ENCODE data around the gene PNKP.

Gene PNKP

GRCh38 chr19:49866933-49867782, at the start of gene PNKP:
PNKP (minus strand) TSS chr19:49867576; CDS start chr19:49867204, 372 bp downstream.
- FAIRE-seq (peak; percentile 62), DNase-seq (ENCODE audit: low spot score) (peak; percentile 93)

- no peak for FAIRE-seq
- no peak for DNase-seq (ENCODE audit: low spot score)
Observed at GRCh38 chr19:49915271-49915670, 47.9 kb upstream of the PNKP start.

- FAIRE-seq (no peak), DNase-seq (ENCODE audit: low spot score) (no peak)
Observed at GRCh38 chr19:49913720-49914119, 46.3 kb upstream of the PNKP start.

DNA sequence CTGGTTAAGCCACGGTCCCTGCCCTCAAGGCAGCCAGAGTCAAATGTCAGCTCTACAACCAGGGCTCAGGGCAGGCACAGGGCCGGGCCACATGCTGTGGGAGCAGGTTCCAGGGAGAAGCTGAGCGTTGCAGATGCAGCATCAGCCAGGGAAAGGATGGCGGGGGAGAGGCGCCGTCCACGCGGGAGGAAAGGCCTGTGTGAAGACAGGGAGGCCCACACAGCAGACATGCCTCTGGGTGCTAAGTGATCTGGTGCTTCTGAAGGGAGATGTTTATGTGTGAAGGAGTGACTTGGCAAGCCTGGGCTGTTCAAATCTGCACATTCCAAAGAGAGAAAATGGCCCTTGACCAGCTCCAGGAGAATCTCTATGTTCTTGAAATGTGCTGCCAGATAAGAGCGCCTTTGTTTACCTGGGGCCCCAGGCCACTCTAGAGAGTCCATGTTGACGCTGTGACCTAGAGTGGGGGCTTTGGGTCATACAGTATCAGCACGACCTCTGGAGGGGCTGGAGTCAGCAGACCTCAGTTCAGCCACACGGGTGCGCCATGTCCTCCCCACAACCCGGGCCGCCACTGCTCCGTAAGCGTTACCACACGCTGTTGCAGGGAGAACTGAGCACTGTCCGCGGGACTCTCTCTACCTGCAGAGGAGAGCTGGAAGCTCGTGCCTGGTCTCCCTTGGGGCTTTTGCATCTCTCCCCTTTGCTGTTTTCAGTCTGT, 45.7 kb upstream of the PNKP start:
- DNase-seq (ENCODE audit: low spot score) (no peak), FAIRE-seq (no peak)

DNA sequence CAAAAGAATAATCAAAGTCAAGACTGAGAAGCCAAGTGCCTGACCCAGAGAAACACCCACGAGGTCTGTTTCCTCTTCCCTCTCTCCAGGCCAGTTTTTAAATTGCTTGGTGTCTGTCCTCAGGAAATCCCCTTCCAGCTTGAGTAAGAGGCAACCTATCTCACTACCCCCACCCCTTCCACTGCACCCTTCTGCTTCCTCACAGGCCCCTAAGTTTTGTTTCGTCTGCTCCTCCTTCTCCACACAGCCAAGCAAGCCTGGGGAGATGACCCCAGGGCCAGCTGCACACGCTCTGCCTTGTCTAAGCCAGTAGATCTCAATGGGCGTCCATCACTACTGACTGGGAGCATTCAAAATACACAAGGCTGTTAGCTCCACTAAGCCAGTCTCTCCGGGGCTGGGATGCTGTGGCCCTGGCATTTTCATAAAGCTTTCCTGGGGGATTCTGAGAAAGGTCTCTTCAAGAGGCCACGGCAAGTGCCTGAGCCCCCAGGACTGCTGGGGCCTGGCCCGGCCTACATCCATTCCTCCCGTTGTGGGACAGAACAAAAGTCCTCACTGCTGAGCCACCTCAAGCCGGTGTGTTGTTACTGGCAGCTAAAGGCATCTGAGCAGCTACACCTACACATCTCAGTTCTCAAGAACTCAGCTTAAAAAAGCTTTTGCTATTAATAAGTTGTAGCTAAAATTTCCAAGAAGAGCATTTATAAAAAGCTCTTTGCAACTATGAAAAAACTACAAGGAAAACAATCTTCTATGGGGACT, 44.2 kb upstream of the PNKP start:
- DNase-seq (ENCODE audit: low spot score) (no peak), FAIRE-seq (no peak)

DNA sequence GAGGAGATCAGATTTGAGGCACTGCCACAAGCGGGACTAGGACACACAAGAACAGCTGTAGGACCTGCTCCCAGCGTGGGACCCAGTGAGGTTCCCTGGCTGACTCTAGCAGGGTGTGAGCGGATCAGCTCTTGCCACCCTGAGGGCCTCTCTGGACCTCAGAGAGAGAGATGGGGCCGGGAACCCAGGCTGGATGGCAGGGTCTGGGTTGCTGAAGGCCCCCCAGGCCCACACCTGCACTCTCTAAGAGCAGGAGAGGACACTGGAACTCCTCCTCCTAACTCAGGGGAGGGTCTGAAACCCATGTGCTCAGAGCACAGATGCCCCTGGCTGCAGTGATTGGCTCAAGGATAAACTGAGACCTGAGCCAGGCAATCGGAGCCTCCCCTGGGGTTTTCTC, 42.8 kb upstream of the PNKP start:
- no peak for FAIRE-seq
- DNase-seq (ENCODE audit: low spot score): no peak

GRCh38 chr19:49908480-49909420, 41.4 kb upstream of the PNKP start:
- FAIRE-seq (no peak), DNase-seq (ENCODE audit: low spot score) (no peak)

GRCh38 chr19:49907745-49908446, 40.5 kb upstream of the PNKP start:
- FAIRE-seq (no peak), DNase-seq (ENCODE audit: low spot score) (no peak)

DNA sequence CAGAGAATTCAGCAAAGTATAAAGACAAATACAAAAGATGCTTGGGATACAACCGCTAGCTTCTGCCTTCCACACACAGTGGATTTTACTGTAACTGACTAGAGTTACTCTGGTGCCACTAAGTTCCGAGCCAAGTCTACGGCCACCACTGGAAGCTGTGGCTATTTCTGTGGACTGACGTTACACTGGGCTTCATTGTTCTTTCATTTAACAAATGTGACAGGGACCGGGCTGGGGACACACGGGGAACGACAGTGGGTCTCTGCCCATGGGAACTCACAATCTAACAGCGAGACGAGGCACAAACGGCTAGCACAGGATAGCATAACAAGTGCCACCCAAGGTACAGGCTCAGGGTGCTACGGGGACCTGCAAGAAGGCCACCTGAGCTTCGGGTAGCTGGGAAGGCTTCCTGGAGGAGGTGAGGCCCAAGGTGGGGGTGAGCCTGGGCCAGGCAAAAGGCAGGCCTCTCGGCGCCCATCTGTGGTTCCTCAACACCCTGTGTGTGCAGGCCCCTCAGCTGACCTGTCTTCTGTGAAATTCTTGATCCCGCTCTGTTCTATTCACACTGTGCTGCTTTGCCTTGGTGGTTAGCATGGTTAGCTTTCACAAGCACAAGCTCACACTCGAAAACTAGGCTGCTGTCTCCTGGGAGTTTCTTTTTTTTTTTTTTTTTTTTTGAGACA, 39.6 kb upstream of the PNKP start:
- FAIRE-seq (no peak), DNase-seq (ENCODE audit: low spot score) (no peak)

DNA sequence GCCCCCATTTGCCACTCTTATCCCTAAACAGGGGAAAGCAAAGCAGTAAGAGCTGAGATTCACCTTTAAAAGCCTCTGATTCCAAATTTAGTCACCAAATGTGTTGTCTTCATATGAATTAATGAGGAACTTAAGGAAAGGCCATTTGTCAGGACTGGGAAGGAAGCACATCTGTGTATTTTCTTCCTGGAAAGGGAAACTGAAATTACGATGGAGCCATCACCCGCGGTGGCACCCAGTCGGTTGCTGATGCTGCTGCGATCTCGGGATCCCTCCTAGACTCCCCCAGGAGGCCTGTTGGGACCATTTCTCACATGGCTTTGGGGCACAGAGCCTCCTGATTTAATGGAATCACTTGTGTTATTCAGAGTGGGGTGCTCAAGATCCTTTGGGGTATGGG, 36.8 kb upstream of the PNKP start:
- no peak for DNase-seq (ENCODE audit: low spot score)
- FAIRE-seq: no peak

GRCh38 chr19:49896863-49897621, 29.7 kb upstream of the PNKP start, which contains the start of gene IL4I1:
IL4I1 (minus strand) TSS chr19:49896887; CDS start chr19:49896160, 727 bp downstream.
- FAIRE-seq (no peak), DNase-seq (ENCODE audit: low spot score) (peak; percentile 36)

DNA sequence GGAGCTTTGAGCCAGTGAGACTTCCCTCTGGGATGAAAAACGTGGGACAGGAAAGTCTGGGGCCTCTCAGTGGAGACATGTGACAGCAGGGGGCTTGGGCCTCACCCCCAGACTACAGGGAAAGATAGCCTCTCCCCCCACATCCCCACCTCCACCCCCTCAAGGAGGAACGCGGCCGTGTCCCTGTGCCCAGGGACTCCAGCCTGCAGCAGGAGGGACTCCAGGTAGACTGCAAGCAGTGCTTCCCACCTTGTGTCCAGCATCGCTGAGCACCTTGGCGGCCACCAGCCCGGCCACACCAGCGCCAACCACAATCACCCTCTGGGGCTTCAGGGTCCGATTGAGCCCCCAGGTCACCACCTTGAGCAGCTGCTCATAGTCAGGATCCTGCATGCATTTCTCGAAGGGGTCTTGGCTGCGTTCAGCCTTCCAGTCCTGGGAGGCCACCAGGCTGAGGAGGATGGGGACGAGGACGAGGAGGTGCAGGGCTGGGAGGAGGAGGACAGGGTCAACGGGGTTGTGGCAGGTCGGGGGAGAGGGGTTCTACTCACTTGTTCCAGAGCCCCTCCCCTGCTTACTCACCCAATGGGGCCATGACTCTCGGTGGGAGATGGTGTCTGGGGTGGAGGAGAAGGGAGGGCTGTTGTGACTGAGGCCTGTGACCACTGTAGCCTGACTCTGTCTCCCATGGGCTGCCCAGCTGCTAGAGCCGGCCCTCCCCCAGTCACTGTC, 28.4 kb upstream of the PNKP start:
- no peak for FAIRE-seq
- no peak for DNase-seq (ENCODE audit: low spot score)

GRCh38 chr19:49894879-49895565, 27.6 kb upstream of the PNKP start:
- FAIRE-seq: no peak
- no peak for DNase-seq (ENCODE audit: low spot score)

DNA sequence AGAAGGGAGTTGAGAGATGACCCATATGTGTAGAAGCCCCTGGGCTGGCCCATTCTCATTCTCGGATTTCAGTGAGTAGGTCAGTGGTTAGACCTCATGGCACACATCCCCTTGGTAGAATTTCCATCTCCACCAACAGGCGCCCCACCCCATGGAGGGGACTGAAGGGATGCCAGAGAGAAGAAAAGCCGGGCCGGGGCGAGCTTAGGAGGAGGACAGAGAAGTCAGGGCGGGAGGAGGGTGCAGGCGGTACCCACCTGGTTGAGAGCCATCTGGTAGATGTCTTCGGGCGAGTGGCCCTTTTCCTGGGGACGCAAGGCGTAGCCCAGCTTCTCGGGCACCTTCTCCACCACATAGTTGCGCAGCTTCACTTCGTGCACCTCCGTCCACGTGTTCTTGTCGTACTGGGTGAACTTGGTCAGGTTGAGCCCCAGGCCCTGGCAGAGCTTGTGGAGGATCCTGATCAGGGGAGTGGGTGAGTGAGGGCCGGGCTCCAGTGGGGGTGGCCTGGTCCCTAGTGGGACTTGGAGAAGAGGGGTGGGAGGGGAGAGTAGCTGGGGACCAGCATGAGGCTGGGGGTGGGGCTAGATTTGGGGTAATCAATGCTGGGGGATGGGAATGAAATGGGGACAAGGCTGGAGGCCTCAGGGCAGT, 26.8 kb upstream of the PNKP start:
- FAIRE-seq (no peak), DNase-seq (ENCODE audit: low spot score) (no peak)

DNA sequence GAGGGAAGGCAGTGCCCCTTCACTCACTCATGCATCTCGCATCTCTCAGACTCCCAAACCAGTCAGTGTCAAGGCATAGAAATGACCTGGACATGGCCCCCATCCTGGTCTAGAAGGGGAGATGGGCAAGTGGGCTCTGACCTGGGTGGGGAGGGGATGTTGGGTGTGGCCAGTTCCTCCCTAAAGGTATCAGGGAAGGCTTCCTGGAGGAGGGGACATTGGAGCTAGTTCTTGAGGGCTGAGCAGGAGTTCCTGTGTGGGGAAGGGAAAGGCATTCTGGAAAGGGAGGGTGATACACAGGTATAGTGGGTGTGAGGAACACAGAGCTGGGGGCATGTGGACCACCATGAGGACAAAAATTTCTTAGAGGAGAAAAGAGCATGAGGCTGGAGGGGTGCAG, 25.3 kb upstream of the PNKP start:
- DNase-seq (ENCODE audit: low spot score) (no peak), FAIRE-seq (no peak)

- DNase-seq (ENCODE audit: low spot score) (no peak), FAIRE-seq (no peak)
Observed at GRCh38 chr19:49891393-49891792, 24.0 kb upstream of the PNKP start.

Measured in urothelium cell line (cell line).